Vagina (tissue), 2 donors: ENCODE measurements around the gene LSP1.

Source experiments
- POLR2A ChIP-seq, 2 donors: fragments of 450-650 bp; IDR thresholded peaks; one replicate each; pipeline ENCODE4 v1.6.1; 2017; ENCODE audit warnings: antibody characterized with exemption in 2 of 2, mild to moderate bottlenecking in 2 of 2, moderate library complexity in 2 of 2
- POLR2AphosphoS5 ChIP-seq, 2 donors: sonication (generic); formaldehyde crosslinking; IDR thresholded peaks; one replicate each; pipeline ENCODE4 v1.9.0; 2017; ENCODE audit warnings: antibody characterized with exemption in 2 of 2, mild to moderate bottlenecking in 2 of 2, low read depth in 1 of 2; ENCODE audit not compliant: insufficient read depth in 1 of 2
- TF ChIP-seq, protein P1 (sequence below), 3 experiments: fragments of 450-650 bp in 2 of 3; fragments of 200-600 bp in 1 of 3; sonication (generic) in 1 of 3; IDR thresholded peaks; one replicate each; pipeline ENCODE4 v1.5.1; 2017 to 2019; ENCODE audit warnings: antibody characterized with exemption in 3 of 3, mild to moderate bottlenecking in 2 of 3, moderate library complexity in 2 of 3

DNA sequence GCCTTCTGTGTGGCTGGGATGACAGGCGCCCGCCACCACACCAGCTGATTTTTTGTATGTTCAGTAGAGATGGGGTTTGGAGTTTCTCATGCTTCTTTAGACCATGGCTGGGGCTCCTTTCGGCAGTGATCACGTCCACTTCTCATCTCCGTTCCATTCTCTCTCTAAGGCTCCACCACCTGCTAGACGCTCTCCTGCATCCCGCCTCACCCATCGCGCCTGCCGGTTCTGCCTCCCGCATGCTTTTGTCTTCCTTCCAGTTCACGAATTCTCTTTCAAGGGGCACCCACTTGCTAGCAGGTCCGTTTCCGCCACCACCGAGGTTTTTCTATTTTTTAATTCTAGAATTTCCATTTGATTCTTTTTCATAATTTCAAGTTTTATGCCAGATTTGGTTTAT lies 40.1 kb upstream of the LSP1 start:
- TF ChIP-seq, protein P1, sequence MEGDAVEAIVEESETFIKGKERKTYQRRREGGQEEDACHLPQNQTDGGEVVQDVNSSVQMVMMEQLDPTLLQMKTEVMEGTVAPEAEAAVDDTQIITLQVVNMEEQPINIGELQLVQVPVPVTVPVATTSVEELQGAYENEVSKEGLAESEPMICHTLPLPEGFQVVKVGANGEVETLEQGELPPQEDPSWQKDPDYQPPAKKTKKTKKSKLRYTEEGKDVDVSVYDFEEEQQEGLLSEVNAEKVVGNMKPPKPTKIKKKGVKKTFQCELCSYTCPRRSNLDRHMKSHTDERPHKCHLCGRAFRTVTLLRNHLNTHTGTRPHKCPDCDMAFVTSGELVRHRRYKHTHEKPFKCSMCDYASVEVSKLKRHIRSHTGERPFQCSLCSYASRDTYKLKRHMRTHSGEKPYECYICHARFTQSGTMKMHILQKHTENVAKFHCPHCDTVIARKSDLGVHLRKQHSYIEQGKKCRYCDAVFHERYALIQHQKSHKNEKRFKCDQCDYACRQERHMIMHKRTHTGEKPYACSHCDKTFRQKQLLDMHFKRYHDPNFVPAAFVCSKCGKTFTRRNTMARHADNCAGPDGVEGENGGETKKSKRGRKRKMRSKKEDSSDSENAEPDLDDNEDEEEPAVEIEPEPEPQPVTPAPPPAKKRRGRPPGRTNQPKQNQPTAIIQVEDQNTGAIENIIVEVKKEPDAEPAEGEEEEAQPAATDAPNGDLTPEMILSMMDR (IDR thresholded peaks at IDR 0.05): no peak
- TF ChIP-seq POLR2A (IDR thresholded peaks at IDR 0.05): no peak
- TF ChIP-seq POLR2AphosphoS5 (IDR thresholded peaks at IDR 0.05; ENCODE audit: insufficient read depth in 1 of 2, low read depth in 1 of 2): no peak
